GM19397 (cell line): ENCODE data around the gene IFNA7.
"Not testable (repeated sequence)": the region's sequence is repeated elsewhere in the genome, so short reads cannot be mapped to it uniquely, and the experiment has no call there.

Source experiments
- ATAC-seq: cut with Tn5 transposase; IDR thresholded peaks from one replicate; pipeline ENCODE4 v1.9.1; 2021; ENCODE audit warnings: mild to moderate bottlenecking, moderate library complexity; ENCODE audit not compliant: unreplicated experiment

IFNA7 gene

DNA sequence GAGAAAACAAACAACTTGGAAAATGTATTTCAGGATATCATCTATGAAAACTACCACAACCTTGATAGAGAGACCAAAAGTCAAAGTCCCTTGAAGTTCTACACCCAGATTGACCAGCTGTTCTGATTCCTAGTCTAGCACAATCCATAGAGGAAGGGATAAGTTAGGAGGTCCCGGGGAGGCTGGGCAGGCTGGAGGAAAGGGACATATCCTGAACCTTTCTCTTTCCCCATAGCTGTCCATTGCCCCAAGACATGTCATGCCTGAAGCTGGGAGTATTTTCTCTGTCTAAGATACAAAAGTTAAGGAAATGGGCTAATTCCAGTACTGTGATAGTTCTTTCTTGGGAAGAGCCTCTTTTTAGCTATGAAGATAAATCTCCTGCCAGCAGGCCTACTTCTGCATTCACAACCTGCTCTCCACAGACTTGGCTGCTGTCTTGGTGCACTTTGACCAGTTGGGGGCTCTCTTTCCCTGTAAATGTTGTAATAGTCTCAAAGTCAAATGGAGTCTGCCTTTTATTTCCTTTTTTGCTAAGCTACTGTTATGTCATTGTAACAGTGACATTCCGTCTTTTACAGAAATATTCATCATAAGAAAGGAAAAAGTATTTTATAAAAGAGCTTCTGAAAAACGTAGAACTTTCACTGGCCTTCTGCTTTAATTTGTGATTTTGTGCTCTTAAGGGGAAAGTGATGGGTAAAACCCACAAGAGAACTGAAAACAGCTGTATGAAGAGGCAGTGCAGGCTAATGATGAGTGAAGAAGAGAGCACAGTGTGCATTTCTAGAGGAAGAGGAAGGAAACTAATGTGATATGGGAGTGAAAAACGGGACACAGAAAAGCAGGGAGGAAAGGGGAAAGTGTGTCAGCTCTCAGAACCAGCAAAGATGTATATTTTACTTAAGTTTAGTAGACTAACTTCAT is 18.9 kb downstream of the IFNA7 start:
- peak; percentile 95 for ATAC-seq

DNA sequence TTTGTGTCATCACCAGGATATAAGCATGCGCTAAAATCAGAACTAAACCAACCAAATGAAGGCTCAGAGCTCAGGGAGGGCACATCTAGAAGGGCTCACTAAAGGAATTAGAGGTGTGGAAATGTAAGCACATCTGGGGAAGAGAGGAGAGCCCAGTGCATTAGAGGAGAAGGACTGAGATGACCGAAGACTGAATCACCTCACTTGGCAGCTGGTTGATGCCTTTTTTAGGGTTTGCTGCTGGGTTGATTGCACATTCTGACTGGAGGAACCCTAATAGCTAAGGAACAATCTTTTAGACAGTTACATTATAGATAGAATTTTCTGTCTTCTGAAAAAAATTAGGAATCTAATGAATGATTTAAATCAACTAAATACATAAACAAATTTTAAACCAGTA is 27.3 kb downstream of the IFNA7 start:
- ATAC-seq = no peak

DNA sequence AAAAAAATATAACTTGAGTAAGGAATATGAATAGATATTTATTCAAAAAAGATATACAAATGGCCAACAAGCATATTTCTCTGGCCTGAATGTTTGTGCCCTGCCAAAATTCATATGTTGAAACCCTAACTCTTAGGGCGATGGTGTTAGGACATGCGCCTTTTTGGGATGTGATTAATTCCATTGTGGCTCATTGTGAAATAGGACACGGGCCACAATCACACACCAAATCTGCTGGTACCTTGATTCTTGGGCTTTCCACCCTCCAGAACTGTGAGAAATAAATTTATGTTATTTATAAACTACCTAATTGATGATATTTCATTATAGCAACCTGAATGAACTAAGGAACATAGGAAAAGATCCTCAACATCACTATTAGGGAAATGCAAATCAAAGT is 29.8 kb downstream of the IFNA7 start:
- no peak for ATAC-seq

DNA sequence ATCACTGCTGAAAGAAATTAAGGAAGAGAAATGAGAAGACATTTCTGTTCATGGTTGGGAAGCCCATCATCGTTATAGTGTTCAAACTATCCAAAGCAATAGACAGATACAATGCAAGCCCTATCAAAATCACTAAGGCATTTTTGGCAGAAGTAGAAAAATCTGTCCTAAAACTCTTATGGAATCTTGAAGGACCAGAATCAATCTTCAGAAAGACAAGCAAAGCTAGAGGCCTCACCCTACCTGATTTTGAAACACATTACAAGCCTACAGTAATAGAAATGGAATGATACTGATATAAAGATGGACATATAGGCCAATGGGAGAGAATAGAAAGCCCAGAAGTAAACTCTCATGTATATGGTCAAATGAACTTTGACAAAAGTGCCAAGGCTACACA is 30.7 kb downstream of the IFNA7 start:
- no peak for ATAC-seq

DNA sequence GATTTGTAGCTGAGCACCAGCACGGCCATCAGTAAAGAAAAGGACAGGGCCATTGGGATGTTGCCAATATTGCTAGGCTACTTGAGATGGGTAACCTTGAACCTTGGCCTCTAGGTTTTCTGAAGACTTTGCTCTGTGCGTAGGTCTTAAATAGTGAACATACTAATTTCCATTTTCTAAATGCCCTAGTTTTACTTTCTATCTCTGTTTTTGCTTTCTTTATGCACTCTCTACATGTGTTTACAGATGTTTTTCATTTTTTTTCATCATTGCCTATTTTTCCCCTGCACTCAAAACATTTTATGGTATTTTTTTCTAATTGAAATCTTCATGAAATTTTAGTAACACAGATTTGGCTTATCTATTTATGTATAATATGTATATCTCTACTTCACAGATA is 35.4 kb downstream of the IFNA7 start, which contains the start of gene IFNA21:
Gene IFNA21 (minus strand): TSS at position 101 of the 400 bp plus-strand sequence. CDS start 48 bp downstream, at position 53.
- not testable (repeated sequence) for ATAC-seq

DNA sequence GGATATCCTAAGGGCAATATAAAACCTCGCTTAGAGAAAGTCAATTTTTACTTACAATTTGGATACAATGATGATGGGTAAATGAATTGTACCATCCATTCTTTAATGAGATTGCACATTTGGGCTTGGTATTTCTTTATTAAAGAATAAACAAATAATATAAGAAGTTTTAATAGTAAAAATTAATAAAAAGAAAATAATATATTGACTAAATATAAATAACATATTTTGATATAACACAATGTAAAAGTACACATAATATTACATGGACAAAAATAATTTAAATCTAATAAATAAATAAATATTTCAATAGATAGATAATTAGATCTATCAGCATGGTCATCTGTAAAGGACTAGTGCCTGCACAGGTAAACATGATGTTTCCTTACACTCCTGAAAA is 36.5 kb downstream of the IFNA7 start:
- no peak for ATAC-seq

DNA sequence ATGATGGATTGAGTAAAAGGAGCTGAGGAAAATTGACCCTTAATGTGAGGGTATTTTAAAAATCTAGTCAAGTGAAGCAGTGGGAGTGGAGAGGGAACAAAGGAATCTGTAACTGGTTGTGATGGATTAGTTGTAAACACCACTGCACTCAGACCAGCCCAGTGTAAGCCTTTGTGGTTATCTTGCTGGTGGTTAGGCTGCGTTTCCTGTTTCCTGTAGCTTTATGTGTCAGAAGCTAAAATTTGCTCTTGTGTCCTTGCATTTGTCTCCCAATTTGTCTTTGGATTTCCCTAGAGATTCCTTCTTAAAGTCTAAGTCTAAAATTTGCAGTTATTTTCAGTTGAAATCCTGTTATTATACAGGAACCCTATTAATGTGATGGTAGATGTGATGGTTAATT is 41.8 kb downstream of the IFNA7 start:
- ATAC-seq = peak; percentile 92

DNA sequence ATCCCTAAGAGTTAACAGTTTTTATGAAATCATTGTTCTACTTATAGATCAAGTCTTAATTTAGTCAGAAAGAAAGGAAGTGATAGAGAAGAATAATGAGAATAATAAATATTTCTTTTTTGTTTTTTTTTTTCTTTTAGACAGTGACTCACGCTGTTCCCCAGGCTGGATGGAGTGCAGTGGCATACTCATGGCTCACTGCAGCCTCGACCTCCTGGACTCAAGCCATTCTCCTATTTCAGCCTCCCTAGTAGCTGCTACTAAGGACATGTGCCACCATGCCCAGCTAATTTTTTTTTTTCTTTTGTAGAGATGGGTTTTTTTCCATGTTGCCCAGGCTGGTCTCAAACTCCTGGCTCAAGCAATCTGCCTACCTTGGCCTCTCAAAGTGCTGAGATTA is 46.5 kb downstream of the IFNA7 start:
- ATAC-seq = no peak

DNA sequence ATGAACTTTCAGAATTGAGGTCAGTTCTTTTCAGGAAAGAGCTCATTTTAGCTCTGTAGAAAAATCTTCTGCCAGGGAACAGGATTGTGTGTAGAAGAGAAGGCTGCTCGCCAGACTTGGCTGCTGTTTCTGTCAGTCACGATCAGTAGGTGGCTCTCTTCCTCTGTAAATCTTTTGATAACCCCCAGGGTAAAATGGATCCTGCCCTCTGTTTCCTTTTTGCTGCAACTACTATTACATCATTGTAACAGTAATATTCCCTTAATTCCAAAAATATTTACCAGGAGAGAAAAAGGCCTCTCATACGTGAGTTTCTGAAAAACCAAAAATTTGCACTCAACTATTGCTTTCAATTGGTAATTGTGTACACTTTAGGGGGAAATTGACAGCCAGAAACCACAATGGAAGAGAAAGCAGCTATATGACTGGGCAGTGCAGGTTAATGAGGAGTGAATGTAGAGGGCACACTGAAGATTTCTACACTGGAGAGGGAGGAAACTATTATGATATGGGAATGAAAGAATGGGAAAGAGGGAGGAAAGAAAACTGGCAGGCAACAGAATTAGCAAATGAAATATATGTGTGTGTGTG is 47.9 kb downstream of the IFNA7 start:
- peak; percentile 82 for ATAC-seq

DNA sequence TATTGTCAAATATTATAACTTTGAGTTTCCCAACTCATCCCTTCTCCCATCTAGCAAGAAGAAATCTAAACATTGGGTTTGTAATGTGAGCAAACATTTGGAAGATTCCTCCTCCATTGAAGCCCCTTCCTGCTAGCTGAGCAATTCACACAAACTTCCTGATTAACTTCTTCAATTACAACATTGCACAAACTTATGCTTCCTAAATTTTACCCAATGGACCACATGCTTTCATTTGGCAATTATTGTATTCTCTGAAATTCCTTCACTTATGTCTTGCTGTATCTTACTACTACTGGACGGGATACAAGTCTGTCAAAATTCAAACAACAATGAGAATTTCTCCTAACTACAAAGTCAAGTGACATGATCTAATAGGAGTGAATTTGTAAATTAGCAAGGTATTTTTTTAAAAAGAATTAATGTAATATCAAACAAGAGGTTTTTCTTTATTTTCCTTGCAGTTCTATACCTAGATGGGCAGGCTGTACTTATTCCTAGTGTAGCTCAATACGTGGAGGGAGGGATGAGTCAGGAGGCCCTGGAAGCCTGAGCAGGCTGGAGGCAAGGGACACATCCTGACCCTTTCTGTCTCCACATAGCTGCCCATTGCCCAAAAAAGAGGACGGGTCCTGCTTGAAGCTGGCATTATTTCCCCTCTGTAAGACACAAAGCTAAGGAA is 48.5 kb downstream of the IFNA7 start:
- peak; percentile 33 for ATAC-seq
